Measurements from ENCODE around the gene CAMK2N2.

CAMK2N2 gene

DNA sequence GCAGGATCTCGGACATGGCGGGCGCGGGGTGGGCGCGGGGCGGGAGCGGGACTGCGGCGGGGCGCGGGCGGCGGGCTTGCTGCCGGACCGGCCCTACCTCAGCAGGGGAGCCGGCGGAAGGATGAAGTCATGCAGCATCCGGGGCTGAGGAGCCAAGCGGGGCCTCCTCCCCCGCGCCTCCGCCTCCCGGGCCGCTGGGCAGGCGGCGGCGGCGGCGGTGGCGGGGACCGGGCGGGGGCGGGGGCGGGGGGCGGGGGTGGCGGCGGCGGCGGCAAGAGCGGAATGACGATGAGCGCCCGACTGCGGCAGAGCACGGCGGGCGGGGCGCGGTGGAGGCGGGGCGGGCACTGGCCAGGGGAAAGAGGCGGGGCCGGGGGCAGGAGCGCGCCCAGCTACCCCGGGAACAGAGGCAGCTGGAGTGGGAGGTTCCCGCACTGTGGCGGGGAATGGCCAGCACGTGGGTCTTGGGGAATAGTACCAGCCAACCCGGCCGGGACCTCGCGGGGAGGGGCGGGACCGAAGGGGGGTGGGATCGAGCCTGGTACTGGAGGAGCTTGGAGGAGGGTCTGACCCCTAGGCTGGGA, at the start of gene CAMK2N2:
Gene CAMK2N2 (minus strand): TSS at position 284 of the 584 bp plus-strand sequence. CDS start 268 bp downstream, at position 16.
- DNase-seq = peak; percentile 89

GRCh38 chr3:184308744-184309143, 47.4 kb upstream of the CAMK2N2 start:
- DNase-seq = no peak

GRCh38 chr3:184307915-184308314, 46.6 kb upstream of the CAMK2N2 start:
- no peak for DNase-seq

DNA sequence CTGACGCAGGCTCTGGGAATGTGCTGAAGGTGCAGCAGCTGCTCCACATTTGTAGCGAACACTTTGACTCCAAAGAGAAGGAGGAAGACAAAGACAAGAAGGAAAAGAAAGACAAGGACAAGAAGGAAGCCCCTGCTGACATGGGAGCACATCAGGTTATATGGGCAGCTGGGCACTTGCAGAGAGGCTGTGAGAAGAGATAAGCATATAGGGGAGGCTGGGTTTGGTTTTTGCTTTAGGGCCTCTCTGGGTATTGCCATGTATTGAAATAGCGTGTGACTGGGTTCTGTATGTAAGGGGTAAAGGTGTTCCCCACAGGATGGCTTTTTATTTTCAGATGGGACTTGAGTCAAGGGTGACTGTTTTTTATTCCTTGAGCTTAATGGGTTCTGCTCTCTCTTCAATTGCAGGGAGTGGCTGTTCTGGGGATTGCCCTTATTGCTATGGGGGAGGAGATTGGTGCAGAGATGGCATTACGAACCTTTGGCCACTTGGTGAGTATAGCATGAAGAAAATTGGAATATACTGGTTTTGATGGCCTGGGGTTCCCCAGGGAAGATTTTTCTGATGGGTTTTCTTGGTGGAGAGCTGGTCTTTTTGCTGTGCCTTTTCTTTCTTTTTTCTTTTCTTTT, 45.1 kb upstream of the CAMK2N2 start:
- no peak for DNase-seq

GRCh38 chr3:184305577-184305976, 44.2 kb upstream of the CAMK2N2 start:
- DNase-seq = no peak

- no peak for DNase-seq
Observed at GRCh38 chr3:184300378-184300720, 39.0 kb upstream of the CAMK2N2 start.

- no peak for DNase-seq
Observed at GRCh38 chr3:184299488-184300377, 38.4 kb upstream of the CAMK2N2 start.

DNA sequence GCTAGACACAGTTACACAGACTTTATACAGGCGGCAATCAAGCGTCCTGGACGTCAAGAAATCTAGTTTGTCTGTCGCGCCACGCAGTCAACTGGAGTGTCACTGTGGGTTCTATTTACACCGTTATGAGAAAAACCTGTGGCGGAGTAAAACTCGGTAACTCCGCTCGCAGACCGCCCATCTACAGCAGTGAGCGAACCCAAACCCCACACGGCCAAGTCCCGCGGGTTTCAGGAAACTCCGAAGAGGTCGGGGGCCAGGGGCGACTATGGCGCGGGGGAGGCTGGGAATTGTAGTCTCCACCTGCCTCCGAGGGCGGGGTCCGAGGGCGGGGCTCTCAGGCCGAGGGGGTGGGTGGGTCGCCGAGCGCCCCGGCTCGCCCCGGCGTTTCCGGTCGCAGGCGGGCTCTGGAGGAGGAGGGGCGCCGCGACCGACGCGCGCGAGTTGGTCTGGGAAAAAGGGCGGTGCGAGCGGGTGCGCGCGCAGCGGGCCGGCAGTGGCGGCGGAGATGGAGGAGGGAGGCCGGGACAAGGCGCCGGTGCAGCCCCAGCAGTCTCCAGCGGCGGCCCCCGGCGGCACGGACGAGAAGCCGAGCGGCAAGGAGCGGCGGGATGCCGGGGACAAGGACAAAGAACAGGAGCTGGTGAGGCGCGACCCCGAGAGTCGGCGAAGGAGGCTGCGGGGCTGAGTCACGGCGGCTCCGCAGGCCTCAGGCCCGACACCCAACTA, 37.6 kb upstream of the CAMK2N2 start, which contains the start of gene PSMD2:
Gene PSMD2 (plus strand): TSS at position 483 of the 729 bp plus-strand sequence. CDS start 26 bp downstream, at position 509.
- DNase-seq = peak; percentile 96

DNA sequence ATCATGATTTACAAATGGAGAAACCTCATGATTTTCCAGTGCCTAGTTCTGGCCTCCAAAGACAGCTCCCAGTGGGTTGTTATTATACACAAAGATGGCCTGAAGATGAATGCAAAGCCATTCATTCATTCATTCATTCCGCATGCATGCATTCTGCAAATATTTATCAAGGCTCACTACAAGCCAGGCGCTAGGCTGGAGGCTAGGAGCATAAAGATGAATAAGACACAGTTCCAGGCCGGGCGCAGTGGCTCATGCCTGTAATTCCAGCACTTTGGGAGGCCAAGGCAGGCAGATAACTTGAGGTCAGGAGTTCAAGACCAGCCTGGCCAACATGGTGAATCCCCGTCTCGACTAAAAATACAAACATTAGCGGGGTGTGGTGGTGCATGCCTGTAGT, 35.3 kb upstream of the CAMK2N2 start:
- no peak for DNase-seq

DNA sequence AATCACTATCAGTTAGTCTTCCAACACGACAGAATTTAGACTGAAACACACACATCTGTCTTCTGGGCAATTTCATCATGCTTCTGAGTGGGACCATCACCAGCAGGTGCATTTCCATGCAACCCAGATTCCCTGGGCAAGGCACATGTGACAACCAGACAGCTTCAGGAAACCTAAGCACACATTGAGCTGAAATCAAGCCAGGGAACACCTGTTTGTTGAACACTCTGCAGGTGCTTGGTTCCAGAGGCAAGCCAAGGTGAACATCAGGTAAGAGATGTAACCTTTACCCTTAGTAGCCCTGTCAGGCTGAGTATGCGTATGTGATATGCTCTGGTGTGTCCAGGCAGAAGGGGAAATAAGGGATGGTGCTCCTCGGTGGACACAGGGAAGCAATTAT, 34.4 kb upstream of the CAMK2N2 start:
- DNase-seq = no peak

- DNase-seq = no peak
Observed at GRCh38 chr3:184291738-184292445, 30.5 kb upstream of the CAMK2N2 start.

- DNase-seq = no peak
Observed at GRCh38 chr3:184291044-184291737, 29.8 kb upstream of the CAMK2N2 start.

DNA sequence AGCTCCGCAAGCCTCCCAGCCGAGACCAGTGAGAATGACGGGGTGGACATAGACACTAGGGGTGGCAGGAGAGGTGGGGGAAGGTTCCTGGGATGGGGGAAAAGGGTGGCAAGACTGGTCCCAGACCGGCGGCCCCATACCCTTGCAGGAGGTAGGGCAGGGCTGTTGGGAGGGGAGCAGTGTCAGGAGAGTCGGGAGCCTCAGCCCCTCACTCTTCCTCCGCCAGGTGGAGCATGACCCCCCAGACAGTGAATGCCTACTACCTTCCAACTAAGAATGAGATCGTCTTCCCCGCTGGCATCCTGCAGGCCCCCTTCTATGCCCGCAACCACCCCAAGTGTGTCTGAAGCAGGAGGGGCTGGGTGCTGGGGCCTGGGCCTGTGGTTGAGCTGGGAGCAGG, 29.0 kb upstream of the CAMK2N2 start:
- DNase-seq = no peak

DNA sequence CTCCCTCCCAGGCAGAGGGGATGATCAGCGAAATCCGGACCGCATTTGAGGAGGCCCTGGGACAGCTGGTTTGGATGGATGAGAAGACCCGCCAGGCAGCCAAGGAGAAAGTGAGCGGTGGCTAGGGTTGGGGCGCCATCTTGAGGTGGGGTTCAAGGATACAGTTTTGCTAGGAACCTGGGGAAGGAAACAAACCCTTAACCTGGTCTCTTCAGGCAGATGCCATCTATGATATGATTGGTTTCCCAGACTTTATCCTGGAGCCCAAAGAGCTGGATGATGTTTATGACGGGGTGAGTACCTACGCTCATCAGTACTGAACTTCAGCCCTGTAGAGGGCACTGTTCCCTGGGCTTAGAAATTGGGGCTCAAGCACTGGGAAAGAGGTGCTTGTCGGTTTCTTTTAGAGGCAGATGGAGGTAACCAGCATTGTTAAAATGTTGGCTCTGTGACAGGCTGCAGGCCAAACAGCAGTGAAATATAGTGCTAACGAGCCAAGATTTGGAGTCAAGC, 28.1 kb upstream of the CAMK2N2 start:
- DNase-seq = peak; percentile 25

DNA sequence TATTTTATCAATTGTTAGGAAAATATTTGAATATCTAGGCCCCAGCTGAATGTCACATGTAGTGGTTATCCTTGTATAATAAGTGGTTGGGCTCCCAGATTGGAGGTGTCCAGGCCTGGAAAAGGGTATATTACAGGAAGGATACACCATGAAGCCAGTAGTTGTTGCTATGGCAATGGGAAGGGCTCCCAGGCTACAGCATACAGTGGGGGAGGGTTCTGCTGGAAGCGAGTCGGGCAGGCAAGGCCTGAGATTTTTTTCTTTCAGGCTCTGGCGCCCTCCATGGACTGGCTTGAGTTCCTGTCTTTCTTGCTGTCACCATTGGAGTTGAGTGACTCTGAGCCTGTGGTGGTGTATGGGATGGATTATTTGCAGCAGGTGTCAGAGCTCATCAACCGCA, 23.3 kb upstream of the CAMK2N2 start:
- DNase-seq = peak; percentile 93

GRCh38 chr3:184283681-184284080, 22.3 kb upstream of the CAMK2N2 start:
- DNase-seq = no peak

DNA sequence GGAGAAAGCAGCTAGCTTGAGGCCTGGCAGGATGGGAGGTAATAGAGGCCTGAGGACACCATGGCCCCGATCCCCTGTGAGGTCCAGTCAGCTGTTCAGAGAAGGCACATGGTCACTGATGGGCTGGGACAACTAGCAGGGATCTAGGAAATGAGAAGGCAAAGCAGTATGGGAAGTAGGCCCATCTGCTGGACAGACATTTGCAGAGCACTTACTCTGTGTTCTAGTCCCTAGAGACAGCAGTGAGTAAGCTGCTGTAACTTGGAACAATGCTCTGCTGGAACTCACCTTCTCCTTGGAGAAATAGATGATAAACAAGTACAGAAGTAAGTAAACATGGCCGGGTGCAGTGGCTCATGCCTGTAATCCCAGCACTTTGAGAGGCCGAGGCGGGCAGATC, 21.6 kb upstream of the CAMK2N2 start:
- DNase-seq = no peak

GRCh38 chr3:184277366-184277765, 16.0 kb upstream of the CAMK2N2 start:
- no peak for DNase-seq

- DNase-seq = no peak
Observed at GRCh38 chr3:184275961-184276910, 14.9 kb upstream of the CAMK2N2 start, which contains the start of gene ECE2. Gene ECE2 (plus strand): TSS chr3:184276022. CDS start chr3:184276154, 132 bp downstream.

- DNase-seq = no peak
Observed at GRCh38 chr3:184275381-184275701, 14.0 kb upstream of the CAMK2N2 start.

Measured in NCI-H2227 treated with DMSO at 0.1 percent for 48 hours (cell line).